GM23338 (cell line): ENCODE data around the gene HNRNPUL2. TPM values are rescaled to one million over a fixed set of nuclear protein-coding genes. Genes with fewer than 3 reads are reported as not detected.

ENCODE experiments used
- ATAC-seq: fragments of 200-7000 bp; cut with Tn5 transposase; 3 replicates; pipeline ENCODE4 v1.9.1; 2020
- DNase-seq: peaks from one replicate; pipeline ENCODE4 v3.0.0-alpha.2; 2015; ENCODE audit warnings: low spot score
- H2AFZ ChIP-seq: fragments of 200-600 bp; sonication (generic); 2 replicates; pipeline ENCODE4 v1.8.0; 2016; ENCODE audit warnings: antibody characterized with exemption, mild to moderate bottlenecking, moderate library complexity
- H3F3A ChIP-seq: fragments of 200-600 bp; sonication (generic); replicated peaks from 2 replicates; pipeline ENCODE4 v1.8.0; 2017; ENCODE audit warnings: antibody characterized with exemption, mixed run types, low read depth
- H3K27ac ChIP-seq: fragments of 200-600 bp; sonication (generic); 2 replicates; pipeline ENCODE4 v1.6.1; 2016; ENCODE audit warnings: low read depth
- H3K27me3 ChIP-seq: fragments of 200-600 bp; sonication (generic); 2 replicates; pipeline ENCODE4 v1.8.0; 2016; ENCODE audit warnings: mild to moderate bottlenecking, mixed run types, moderate library complexity; ENCODE audit not compliant: insufficient read depth
- H3K36me3 ChIP-seq: fragments of 200-600 bp; sonication (generic); 2 replicates; pipeline ENCODE4 v1.8.0; 2016; ENCODE audit warnings: mild to moderate bottlenecking; ENCODE audit not compliant: insufficient read depth
- H3K4me1 ChIP-seq: fragments of 200-600 bp; sonication (generic); 2 replicates; pipeline ENCODE4 v1.8.0; 2016; ENCODE audit warnings: mild to moderate bottlenecking, moderate library complexity; ENCODE audit not compliant: insufficient read depth
- H3K4me2 ChIP-seq: fragments of 200-600 bp; sonication (generic); 2 replicates; pipeline ENCODE4 v1.7.1; 2017; ENCODE audit warnings: mixed run types
- H3K4me3 ChIP-seq: fragments of 200-600 bp; sonication (generic); 2 replicates; pipeline ENCODE4 v1.6.1; 2016; ENCODE audit warnings: mixed run types
- H3K79me2 ChIP-seq: fragments of 200-600 bp; sonication (generic); replicated peaks from 2 replicates; pipeline ENCODE4 v1.8.0; 2017; ENCODE audit warnings: mild to moderate bottlenecking; ENCODE audit not compliant: insufficient read depth
- H3K9me2 ChIP-seq: fragments of 200-600 bp; sonication (generic); 2 replicates; pipeline ENCODE4 v1.8.0; 2017; ENCODE audit not compliant: insufficient read depth
- H4K20me1 ChIP-seq: fragments of 200-600 bp; sonication (generic); replicated peaks from 2 replicates; pipeline ENCODE4 v1.8.0; 2017; ENCODE audit warnings: mild to moderate bottlenecking; ENCODE audit not compliant: insufficient read depth
- H3K27ac Mint-ChIP-seq: 2 replicates; pipeline ENCODE4 v1.8.0; 2020; ENCODE audit warnings: inconsistent platforms, mild to moderate bottlenecking, moderate library complexity, mixed read lengths
- H3K27me3 Mint-ChIP-seq: 3 replicates; pipeline ENCODE4 v1.8.0; 2022; ENCODE audit warnings: low read depth, mild to moderate bottlenecking, moderate library complexity, mixed read lengths, inconsistent platforms; ENCODE audit not compliant: insufficient read depth, poor library complexity
- H3K36me3 Mint-ChIP-seq: 3 replicates; pipeline ENCODE4 v1.8.0; 2021; ENCODE audit warnings: low read depth, mild to moderate bottlenecking, inconsistent platforms, moderate library complexity, mixed read lengths
- H3K4me1 Mint-ChIP-seq: 3 replicates; pipeline ENCODE4 v1.8.0; 2020; ENCODE audit warnings: mild to moderate bottlenecking, inconsistent platforms, mixed read lengths
- H3K4me3 Mint-ChIP-seq: 3 replicates; pipeline ENCODE4 v1.8.0; 2021; ENCODE audit warnings: moderate library complexity, mild to moderate bottlenecking, inconsistent platforms, mixed read lengths
- H3K9me3 Mint-ChIP-seq: 3 replicates; pipeline ENCODE4 v1.8.0; 2020; ENCODE audit warnings: moderate library complexity, mild to moderate bottlenecking, inconsistent platforms, mixed read lengths
- CREB1 ChIP-seq: fragments of 250-450 bp; sonication (Bioruptor Pico); IDR thresholded peaks from 2 replicates; pipeline ENCODE4 v1.5.0; 2020; ENCODE audit warnings: low read depth, mild to moderate bottlenecking, moderate library complexity
- CTCF ChIP-seq, 2 experiments: fragments of 200-600 bp in 1 of 2; sonication (generic) in 1 of 2; conservative IDR thresholded peaks; 2 replicates each; pipeline versions ENCODE4 v1.5.1 to v1.6.1; 2016 to 2017; ENCODE audit warnings: antibody characterized with exemption in 2 of 2, low read depth in 2 of 2, mild to moderate bottlenecking in 2 of 2, moderate library complexity in 1 of 2
- ETS1 ChIP-seq: IDR thresholded peaks from 2 replicates; pipeline ENCODE4 v1.6.1; 2016; ENCODE audit warnings: antibody characterized with exemption
- EZH2 ChIP-seq: fragments of 200-600 bp; sonication (generic); IDR thresholded peaks from one replicate; pipeline ENCODE4 v1.8.0; 2017; ENCODE audit warnings: antibody characterized with exemption, mild to moderate bottlenecking, low read depth; ENCODE audit not compliant: unreplicated experiment
- EZH2phosphoT487 ChIP-seq: fragments of 200-600 bp; sonication (generic); IDR thresholded peaks from one replicate; pipeline ENCODE4 v1.8.1; 2018; ENCODE audit warnings: antibody characterized with exemption; ENCODE audit not compliant: unreplicated experiment
- JUNB ChIP-seq: IDR thresholded peaks from one replicate; pipeline ENCODE4 v1.6.1; 2016; ENCODE audit warnings: antibody characterized with exemption; ENCODE audit not compliant: unreplicated experiment
- NANOG ChIP-seq: IDR thresholded peaks from 2 replicates; pipeline ENCODE4 v1.6.1; 2016; ENCODE audit warnings: antibody characterized with exemption, borderline replicate concordance
- POLR2AphosphoS5 ChIP-seq: IDR thresholded peaks from 2 replicates; pipeline ENCODE4 v1.6.1; 2016; ENCODE audit warnings: antibody characterized with exemption, low read depth
- REST ChIP-seq: IDR thresholded peaks from one replicate; pipeline ENCODE4 v1.6.1; 2018; ENCODE audit warnings: antibody characterized with exemption; ENCODE audit not compliant: unreplicated experiment
- STAT1 ChIP-seq: IDR thresholded peaks from one replicate; pipeline ENCODE4 v1.6.1; 2016; ENCODE audit warnings: antibody characterized with exemption; ENCODE audit not compliant: unreplicated experiment
- ZNF114 ChIP-seq: fragments of 250-450 bp; sonication (Bioruptor Pico); IDR thresholded peaks from 2 replicates; pipeline ENCODE4 v1.5.0; 2020; ENCODE audit warnings: mild to moderate bottlenecking, moderate library complexity
- ZNF331 ChIP-seq: fragments of 250-450 bp; sonication (Bioruptor Pico); IDR thresholded peaks from 2 replicates; pipeline ENCODE4 v1.5.0; 2020; ENCODE audit warnings: low read depth, mild to moderate bottlenecking, moderate library complexity
- polyA plus RNA-seq: library from polyadenylated mRNA; unstranded; fragments of >200 nt; fragmentation: Nextera tagmentation; extraction: Ambion mirVana; gene quantifications from 2 replicates; pipeline ENCODE4 v1.2.1, GENCODE V29; 2016
- total RNA-seq: library from RNA; depleted of rRNA; stranded (reverse); fragments of >200 nt; shearing (Covaris generic); gene quantifications from 2 replicates; pipeline ENCODE4 v1.2.3, GENCODE V29; 2014

HNRNPUL2 gene
- total and polyA plus RNA-seq, 2 experiments from 2014 or later: 9.4 to 18.3 TPM

DNA sequence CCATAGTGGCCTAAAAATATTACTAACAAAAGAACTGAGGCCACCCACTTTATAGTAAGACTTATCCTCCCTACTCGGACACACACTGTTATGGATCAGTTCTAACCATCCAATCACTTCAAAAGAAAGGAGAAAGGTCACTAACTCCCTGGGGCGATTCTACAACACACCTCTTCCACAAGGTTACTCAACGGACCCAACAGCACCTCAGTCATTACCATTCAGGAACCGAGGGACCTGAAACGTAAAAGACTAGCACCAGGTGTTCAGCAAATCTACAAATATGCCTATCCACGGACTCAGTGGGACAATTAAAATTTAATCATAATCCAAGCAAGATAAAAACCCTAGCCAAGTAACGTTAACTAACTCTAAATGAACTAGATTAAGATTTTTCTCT is 1.6 kb downstream of the HNRNPUL2 start:
- Histone ChIP-seq H2AFZ (no peak overlapping the region), H3K79me2 (peaks cover 73% of the 10 kb centered on the region), H3K4me3 (peak overlapping the region; percentile 59), H3F3A (peaks cover 51% of the 10 kb centered on the region), H3K36me3 (peaks cover 43% of the 10 kb centered on the region), H4K20me1 (peaks cover 42% of the 10 kb centered on the region), H3K4me1 (peaks cover 24% of the 10 kb centered on the region), H3K4me2 (peak overlapping the region; percentile 98), H3K27me3 (no peaks in the 10 kb centered on the region), H3K9me2 (no peaks in the 10 kb centered on the region), H3K27ac (no peak overlapping the region)
- Mint-ChIP-seq H3K4me3 (peak overlapping the region; percentile 98), H3K27ac (peak overlapping the region; percentile 25), H3K4me1 (peaks cover 21% of the 10 kb centered on the region), H3K36me3 (peaks cover 54% of the 10 kb centered on the region), H3K27me3 (peaks cover 14% of the 10 kb centered on the region), H3K9me3 (no peaks in the 10 kb centered on the region; the same call in 2 of the 3 replicates)
- ATAC-seq: no peak
- DNase-seq: peak; percentile 34
- TF ChIP-seq REST (no peak), EZH2 (no peak)

GRCh38 chr11:62724171-62724570 is 3.1 kb downstream of the HNRNPUL2 start:
- Mint-ChIP-seq H3K4me3 (peak overlapping the region; percentile 98), H3K4me1 (peaks cover 21% of the 10 kb centered on the region), H3K27ac (no peak overlapping the region), H3K9me3 (no peaks in the 10 kb centered on the region), H3K36me3 (peaks cover 69% of the 10 kb centered on the region), H3K27me3 (peaks cover 14% of the 10 kb centered on the region)
- Histone ChIP-seq H3K27ac (no peak overlapping the region), H4K20me1 (peaks cover 47% of the 10 kb centered on the region), H3K4me3 (peak overlapping the region; percentile 59; the same call in 1 of the 2 replicates), H2AFZ (no peak overlapping the region), H3K4me1 (peaks cover 16% of the 10 kb centered on the region), H3K4me2 (peak overlapping the region; percentile 98; the same call in 1 of the 2 replicates), H3K36me3 (peaks cover 56% of the 10 kb centered on the region), H3K79me2 (peaks cover 69% of the 10 kb centered on the region), H3K27me3 (no peaks in the 10 kb centered on the region), H3F3A (peaks cover 61% of the 10 kb centered on the region), H3K9me2 (no peaks in the 10 kb centered on the region)
- ATAC-seq (no peak), DNase-seq (no peak)
- no peak for TF ChIP-seq EZH2phosphoT487
- TF ChIP-seq CREB1: no peak
- TF ChIP-seq POLR2AphosphoS5: no peak
- TF ChIP-seq REST: no peak
- no peak for TF ChIP-seq ETS1
- no peak for TF ChIP-seq CTCF (conservative IDR thresholded peaks at IDR 0.05; ENCODE audit: low read depth in 2 of 2)
- no peak for TF ChIP-seq NANOG
- no peak for TF ChIP-seq ZNF114 (CRISPR knock-in tag)
- no peak for TF ChIP-seq EZH2
- TF ChIP-seq ZNF331 (CRISPR knock-in tag): no peak
- TF ChIP-seq STAT1: no peak
- no peak for TF ChIP-seq JUNB
